ENCODE data around the gene HKDC1. TPM values are rescaled to one million over a fixed set of nuclear protein-coding genes. Genes with fewer than 3 reads are reported as not detected.

HKDC1 gene
- total RNA-seq, 2 donors from 2014 or later = 14.7 to 19.0 TPM

DNA sequence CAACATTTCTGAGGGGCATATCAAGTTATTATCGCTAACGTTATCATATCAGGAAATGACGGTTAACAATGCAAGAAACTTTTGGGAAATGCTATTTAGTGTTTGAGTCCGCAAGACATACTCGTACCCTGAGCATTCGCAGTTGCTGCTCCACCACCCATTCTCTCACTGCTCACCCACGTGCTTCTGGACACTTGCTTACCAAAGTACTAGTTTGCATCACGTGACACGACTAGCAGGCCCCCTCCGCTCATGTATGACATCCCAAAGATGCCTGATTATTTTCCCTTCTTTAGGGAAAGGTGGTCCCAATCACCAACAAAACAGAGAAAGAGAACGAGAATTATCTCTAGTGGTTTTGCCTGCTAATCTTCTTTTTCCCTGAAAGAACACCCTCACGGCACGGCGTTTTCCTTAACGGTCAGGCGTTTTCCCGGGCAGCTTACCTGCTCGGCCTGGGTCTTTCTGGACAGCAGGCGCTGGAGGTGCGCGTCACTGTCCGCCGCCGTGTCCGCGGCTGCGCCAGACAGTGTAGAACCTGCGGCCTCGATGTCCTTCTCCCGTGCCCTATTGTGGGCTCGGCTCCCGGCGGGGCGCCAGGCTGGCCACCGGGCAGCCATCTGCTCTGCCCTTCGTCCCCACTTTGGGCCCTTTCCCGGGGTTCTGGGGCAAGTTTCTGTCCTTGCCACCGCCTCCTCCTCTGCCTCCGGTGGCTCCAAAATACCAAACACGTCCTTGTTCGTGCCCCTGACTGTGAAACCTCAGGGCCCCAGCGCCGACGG is 40.2 kb upstream of the HKDC1 start, which contains the start of gene SUPV3L1:
Gene SUPV3L1 (plus strand): TSS at position 492 of the 782 bp plus-strand sequence. CDS start 58 bp downstream, at position 550.
- Histone ChIP-seq H3K27me3 (no peaks in the 10 kb centered on the region), H3K9me3 (no peaks in the 10 kb centered on the region), H3K4me3 (peak within 1 kb of the TSS; percentile 100), H3K9ac (ENCODE audit: low read depth in 2 of 2, low read length in 2 of 2) (peak within 1 kb of the TSS; percentile 88 to 98), H3K36me3 (no peaks in the 10 kb centered on the region), H3K27ac (peak within 1 kb of the TSS; percentile 62), H3K4me1 (peaks cover 4% of the 10 kb centered on the region)
- peak; percentile 96 for DNase-seq
- intact Hi-C loops (cut with DNase I) = no loop called here
- TF ChIP-seq, protein P1, sequence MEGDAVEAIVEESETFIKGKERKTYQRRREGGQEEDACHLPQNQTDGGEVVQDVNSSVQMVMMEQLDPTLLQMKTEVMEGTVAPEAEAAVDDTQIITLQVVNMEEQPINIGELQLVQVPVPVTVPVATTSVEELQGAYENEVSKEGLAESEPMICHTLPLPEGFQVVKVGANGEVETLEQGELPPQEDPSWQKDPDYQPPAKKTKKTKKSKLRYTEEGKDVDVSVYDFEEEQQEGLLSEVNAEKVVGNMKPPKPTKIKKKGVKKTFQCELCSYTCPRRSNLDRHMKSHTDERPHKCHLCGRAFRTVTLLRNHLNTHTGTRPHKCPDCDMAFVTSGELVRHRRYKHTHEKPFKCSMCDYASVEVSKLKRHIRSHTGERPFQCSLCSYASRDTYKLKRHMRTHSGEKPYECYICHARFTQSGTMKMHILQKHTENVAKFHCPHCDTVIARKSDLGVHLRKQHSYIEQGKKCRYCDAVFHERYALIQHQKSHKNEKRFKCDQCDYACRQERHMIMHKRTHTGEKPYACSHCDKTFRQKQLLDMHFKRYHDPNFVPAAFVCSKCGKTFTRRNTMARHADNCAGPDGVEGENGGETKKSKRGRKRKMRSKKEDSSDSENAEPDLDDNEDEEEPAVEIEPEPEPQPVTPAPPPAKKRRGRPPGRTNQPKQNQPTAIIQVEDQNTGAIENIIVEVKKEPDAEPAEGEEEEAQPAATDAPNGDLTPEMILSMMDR (IDR thresholded peaks at IDR 0.05) = no peak

DNA sequence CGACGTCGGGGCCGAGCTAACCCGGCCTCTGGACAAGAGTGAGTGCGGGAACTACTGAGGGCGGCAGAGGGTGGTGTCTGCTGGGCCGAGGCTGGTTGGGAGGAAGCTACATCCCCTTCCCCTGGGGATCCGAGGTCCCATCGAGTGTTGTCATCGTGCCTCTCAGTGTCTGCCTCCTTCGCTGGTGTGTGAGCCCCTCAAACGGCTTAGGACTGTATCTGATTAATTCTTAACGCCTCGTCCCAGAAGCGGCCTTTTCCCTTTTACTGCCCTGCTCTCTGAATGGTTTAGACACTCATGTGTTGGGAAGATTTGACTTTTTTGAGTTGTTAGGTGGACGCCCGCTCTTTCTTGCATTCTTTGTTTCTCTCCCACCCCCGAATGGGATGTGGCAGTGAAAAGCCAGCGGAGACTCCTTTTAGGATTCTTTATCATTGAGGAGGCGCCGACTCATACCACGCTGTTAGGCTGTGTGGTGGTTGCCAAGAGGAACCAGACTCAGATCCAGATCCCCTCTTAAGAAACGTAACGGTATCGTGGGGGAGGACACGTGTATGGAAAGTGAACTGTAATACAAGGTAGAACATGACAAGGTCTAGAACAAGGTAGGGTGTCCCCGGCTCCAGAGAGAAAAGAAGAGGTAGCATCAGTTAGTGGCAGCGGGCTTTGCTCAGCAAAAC is 39.5 kb upstream of the HKDC1 start:
- intact Hi-C loops (cut with DNase I) = no loop called here
- peak overlapping the region; percentile 62 for H3K27ac ChIP-seq
- no peaks in the 10 kb centered on the region for H3K36me3 ChIP-seq
- no peaks in the 10 kb centered on the region for H3K9me3 ChIP-seq
- peak overlapping the region; percentile 100 for H3K4me3 ChIP-seq
- peak overlapping the region; percentile 88 to 98 for H3K9ac ChIP-seq (ENCODE audit: low read depth in 2 of 2, low read length in 2 of 2)
- DNase-seq = peak; percentile 18
- TF ChIP-seq, protein P1 (IDR thresholded peaks at IDR 0.05) = no peak
- peaks cover 4% of the 10 kb centered on the region for H3K4me1 ChIP-seq
- H3K27me3 ChIP-seq = no peaks in the 10 kb centered on the region

DNA sequence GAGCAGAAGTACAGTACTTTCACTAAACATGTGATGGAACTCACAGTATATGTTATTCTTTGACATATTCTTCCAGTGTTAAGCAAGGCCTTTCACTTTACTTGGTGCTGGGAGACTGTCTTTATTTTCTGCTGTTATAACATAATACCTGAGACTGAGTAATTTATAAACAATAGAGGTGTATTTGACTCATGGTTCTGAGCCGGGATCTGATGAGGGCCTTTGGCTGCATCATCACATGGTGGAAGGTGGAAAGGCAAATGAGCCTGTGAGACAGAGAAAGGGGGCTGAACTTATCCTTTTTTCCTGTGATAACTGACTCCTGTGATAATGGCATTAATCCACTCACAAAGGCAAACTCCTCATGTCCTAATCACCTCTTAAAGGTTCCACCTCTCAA is 38.7 kb upstream of the HKDC1 start:
- no peaks in the 10 kb centered on the region for H3K27me3 ChIP-seq
- peaks cover 4% of the 10 kb centered on the region for H3K4me1 ChIP-seq
- peak overlapping the region; percentile 100 for H3K4me3 ChIP-seq
- no peak for DNase-seq
- no peaks in the 10 kb centered on the region for H3K9me3 ChIP-seq
- no peak overlapping the region for H3K27ac ChIP-seq
- peaks cover 3% of the 10 kb centered on the region for H3K36me3 ChIP-seq
- TF ChIP-seq, protein P1 (IDR thresholded peaks at IDR 0.05) = no peak
- intact Hi-C loops (cut with DNase I) = no loop called here
- H3K9ac ChIP-seq (ENCODE audit: low read depth in 2 of 2, low read length in 2 of 2) = peak overlapping the region; percentile 50 to 98

DNA sequence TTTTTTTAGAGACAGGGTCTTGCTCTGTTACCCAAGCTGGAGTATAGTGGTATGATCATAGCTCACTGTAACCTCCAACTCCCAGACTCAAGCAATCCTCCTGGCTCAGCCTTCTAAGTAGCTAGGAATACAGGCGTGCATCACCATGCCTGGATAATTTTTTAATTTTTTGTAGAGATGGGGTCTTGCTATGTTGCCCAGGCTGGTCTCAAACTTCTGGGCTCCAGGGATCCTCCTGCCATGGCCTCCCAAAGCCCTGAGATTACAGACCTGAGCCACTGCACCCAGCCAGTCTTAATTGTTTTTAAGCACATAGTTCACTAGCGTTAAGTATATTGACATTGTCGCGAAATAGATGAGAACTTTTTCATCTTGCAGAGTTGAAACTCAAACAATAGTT is 38.1 kb upstream of the HKDC1 start:
- Histone ChIP-seq H3K4me1 (peaks cover 4% of the 10 kb centered on the region), H3K27me3 (no peaks in the 10 kb centered on the region), H3K9me3 (no peaks in the 10 kb centered on the region), H3K9ac (ENCODE audit: low read depth in 2 of 2, low read length in 2 of 2) (no peak overlapping the region), H3K4me3 (no peak overlapping the region), H3K27ac (no peak overlapping the region), H3K36me3 (peaks cover 3% of the 10 kb centered on the region)
- TF ChIP-seq, protein P1 (IDR thresholded peaks at IDR 0.05) = no peak
- DNase-seq = no peak
- intact Hi-C loops (cut with DNase I) = no loop called here

DNA sequence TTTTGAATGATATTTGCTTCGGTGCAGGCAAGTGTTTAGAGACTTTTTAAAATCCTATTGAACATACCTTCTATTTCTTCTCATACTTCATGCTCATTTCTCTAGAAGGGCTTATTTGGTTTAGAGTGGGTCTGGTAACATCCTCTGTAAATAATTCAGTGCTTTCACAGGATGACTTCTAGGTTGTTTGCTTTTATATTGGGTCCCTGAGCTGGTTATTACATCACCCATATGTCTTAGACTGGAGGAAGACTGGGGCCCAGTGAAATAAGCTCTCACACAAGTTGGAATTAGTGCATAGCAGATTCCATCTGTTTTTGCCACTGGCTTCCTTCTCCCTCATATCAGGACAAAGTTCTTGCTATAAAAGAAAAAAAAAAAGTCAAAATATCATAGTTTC is 33.6 kb upstream of the HKDC1 start:
- intact Hi-C loops (cut with DNase I) = no loop called here
- no peak for DNase-seq

More for the DNA sequence above, 33.6 kb upstream of the HKDC1 start:
- Histone ChIP-seq H3K36me3 (peaks cover 3% of the 10 kb centered on the region), H3K27me3 (no peaks in the 10 kb centered on the region), H3K9ac (ENCODE audit: low read depth in 2 of 2, low read length in 2 of 2) (no peak overlapping the region), H3K4me1 (no peaks in the 10 kb centered on the region), H3K9me3 (no peaks in the 10 kb centered on the region), H3K4me3 (no peak overlapping the region), H3K27ac (no peak overlapping the region)
- TF ChIP-seq, protein P1 (IDR thresholded peaks at IDR 0.05) = no peak
